Endothelial cell of umbilical vein (primary cell): Measurements from ENCODE around the gene RGP1. TPM values are rescaled to one million over a fixed set of nuclear protein-coding genes. Genes with fewer than 3 reads are reported as not detected.
A peak's percentile ranks its signal among the peaks of the same experiment; 100 is the strongest.

ENCODE experiments used
- BruUV-seq: library from RNA; stranded (reverse); fragments of 400-500 nt; replicated peaks from 2 replicates; lab custom pipeline; 2021; lab: Mats Ljungman, UMichigan
- CTCF ChIA-PET: fragments of 300-600, 350-600 bp; sonication (Branson Sonifier 250); formaldehyde crosslinking; loops from one replicate; lab custom pipeline; 2021; ENCODE audit warnings: antibody characterized with exemption, inconsistent platforms; lab: Charles Lee
- POLR2A ChIA-PET: fragments of 300-600, 350-600 bp; sonication (Branson Sonifier 250); formaldehyde crosslinking; loops from one replicate; lab custom pipeline; 2021; ENCODE audit warnings: antibody characterized with exemption, inconsistent platforms; lab: Charles Lee
- DNase-seq: peaks from one replicate; pipeline ENCODE4 v3.0.0-alpha.2; 2011; ENCODE audit warnings: low read depth, low spot score
- FAIRE-seq: peaks from 2 replicates; lab custom pipeline; 2011; peaks lifted over from hg19 to GRCh38; lab: Jason Lieb, UNC
- H2AFZ ChIP-seq: 2 replicates; pipeline ENCODE4 v1.6.0; 2012; ENCODE audit warnings: low read depth, low read length, control low read depth, inconsistent platforms
- H3K27ac ChIP-seq: 2 replicates; pipeline ENCODE4 v1.5.1; 2011; ENCODE audit warnings: low read depth, mild to moderate bottlenecking, control low read depth, low read length, moderate library complexity; ENCODE audit not compliant: insufficient read depth
- H3K27me3 ChIP-seq, 2 experiments: 2 replicates each; pipeline versions ENCODE4 v1.6.0 to v1.6.1; 2011; ENCODE audit warnings: low read length in 2 of 2, mixed read lengths in 1 of 2; ENCODE audit not compliant: control insufficient read depth in 2 of 2, insufficient read depth in 2 of 2
- H3K36me3 ChIP-seq, 2 experiments: 2 replicates in 1 of 2; 3 replicates in 1 of 2; pipeline ENCODE4 v1.5.1; 2011; ENCODE audit warnings: low read length in 2 of 2, mild to moderate bottlenecking in 1 of 2, moderate library complexity in 1 of 2; ENCODE audit not compliant: control insufficient read depth in 2 of 2, insufficient read depth in 2 of 2; ENCODE audit errors: extremely low read depth in 1 of 2
- H3K4me1 ChIP-seq: 3 replicates; pipeline ENCODE4 v1.5.1; 2011; ENCODE audit warnings: mild to moderate bottlenecking, low read length; ENCODE audit not compliant: control insufficient read depth, insufficient read depth; ENCODE audit errors: extremely low read depth
- H3K4me2 ChIP-seq: 2 replicates; pipeline ENCODE4 v1.6.1; 2011; ENCODE audit warnings: low read length, control low read depth, mixed read lengths; ENCODE audit not compliant: insufficient read depth
- H3K4me3 ChIP-seq, 3 experiments: fragments of 200-600 bp in 1 of 3; sonication (generic), shearing (Covaris generic) in 1 of 3; replicated peaks in 1 of 3; 2 replicates each; pipeline ENCODE4 v1.5.1; 2011 to 2016; ENCODE audit warnings: control low read depth in 3 of 3, low read length in 3 of 3, mild to moderate bottlenecking in 2 of 3, inconsistent platforms in 1 of 3, low read depth in 1 of 3, moderate library complexity in 1 of 3; ENCODE audit not compliant: insufficient read depth in 1 of 3
- H3K79me2 ChIP-seq: 2 replicates; pipeline ENCODE4 v1.6.0; 2012; ENCODE audit warnings: low read length, inconsistent platforms; ENCODE audit not compliant: control insufficient read depth, insufficient read depth
- H3K9ac ChIP-seq: replicated peaks from 2 replicates; pipeline ENCODE3; 2011; ENCODE audit warnings: low read length, control low read depth; ENCODE audit not compliant: insufficient read depth; ENCODE audit errors: extremely low read depth
- H3K9me1 ChIP-seq: replicated peaks from 3 replicates; pipeline ENCODE4 v1.6.0; 2011; ENCODE audit warnings: mild to moderate bottlenecking, low read length; ENCODE audit not compliant: control insufficient read depth, insufficient read depth; ENCODE audit errors: extremely low read depth
- H3K9me3 ChIP-seq: replicated peaks from 2 replicates; pipeline ENCODE4 v1.5.1; 2012; ENCODE audit warnings: low read length, inconsistent platforms; ENCODE audit not compliant: control insufficient read depth, insufficient read depth
- H4K20me1 ChIP-seq: replicated peaks from 2 replicates; pipeline ENCODE3; 2011; ENCODE audit warnings: mild to moderate bottlenecking, low read length; ENCODE audit not compliant: control insufficient read depth, insufficient read depth; ENCODE audit errors: extremely low read depth
- CTCF ChIP-seq, 2 donors: IDR thresholded peaks; 1 replicate in 1 of 2; 2 replicates in 1 of 2; pipeline ENCODE4 v1.5.1; 2011; ENCODE audit warnings: low read length in 2 of 2, mild to moderate bottlenecking in 2 of 2, moderate library complexity in 2 of 2, control low read depth in 1 of 2, inconsistent platforms in 1 of 2, low read depth in 1 of 2; ENCODE audit not compliant: insufficient read depth in 1 of 2; ENCODE audit errors: extremely low read depth in 1 of 2
- EZH2 ChIP-seq: IDR thresholded peaks from 2 replicates; pipeline ENCODE4 v1.6.1; 2012; ENCODE audit warnings: borderline replicate concordance, low read depth, mild to moderate bottlenecking, moderate library complexity, low read length, inconsistent platforms; ENCODE audit not compliant: severe bottlenecking
- FOS ChIP-seq: IDR thresholded peaks from 2 replicates; pipeline ENCODE4 v1.6.1; 2011; ENCODE audit warnings: mild to moderate bottlenecking, low read length, moderate library complexity, borderline replicate concordance; ENCODE audit not compliant: insufficient read depth
- GATA2 ChIP-seq: IDR thresholded peaks from 2 replicates; pipeline ENCODE4 v1.7.0; 2011; ENCODE audit warnings: low read depth, mild to moderate bottlenecking, moderate library complexity, mixed read lengths, low read length; ENCODE audit not compliant: insufficient read length, insufficient read depth
- JUN ChIP-seq: IDR thresholded peaks from 2 replicates; pipeline ENCODE4 v1.6.1; 2011; ENCODE audit warnings: borderline replicate concordance, low read depth; ENCODE audit not compliant: insufficient read length, insufficient read depth
- MYC ChIP-seq: IDR thresholded peaks from one replicate; pipeline ENCODE4 v1.6.1; 2011; ENCODE audit warnings: mild to moderate bottlenecking, low read depth, low read length
- POLR2A ChIP-seq: IDR thresholded peaks from 2 replicates; pipeline ENCODE4 v1.6.1; 2012; ENCODE audit warnings: low read depth, mild to moderate bottlenecking, control low read depth, low read length
- POLR2AphosphoS5 ChIP-seq: IDR thresholded peaks from 2 replicates; pipeline ENCODE4 v1.6.1; 2012; ENCODE audit warnings: low read depth, mild to moderate bottlenecking, control low read depth, low read length, moderate library complexity; ENCODE audit not compliant: insufficient read depth
- dilution Hi-C: fragments of 300-500 bp; cut with MboI; formaldehyde crosslinking; loops from one replicate; pipeline ENCODE4 v1.15.0; 2019; ENCODE audit warnings: low sequenced_read_pairs; ENCODE audit not compliant: extremely low pct_ligation_motif_present
- intact Hi-C: fragments of 100-400 bp; cut with micrococcal nuclease; formaldehyde crosslinking; loops from one replicate; pipeline ENCODE4 v1.10.0; 2022
- polyA plus RNA-seq, 4 experiments: library from polyadenylated mRNA; depleted of rRNA in 3 of 4; stranded (reverse) in 3 of 4; unstranded in 1 of 4; fragments of >200 nt; gene quantifications; 2 replicates each; pipeline versions ENCODE4 v1.2.1 to v1.2.3, GENCODE V29; 2011 to 2012; ENCODE audit warnings: missing spikeins in 1 of 4
- total RNA-seq: library from RNA; stranded (reverse); gene quantifications from 2 replicates; pipeline ENCODE4 v1.2.3, GENCODE V29; 2021
- TF ChIP-seq, protein P1 (sequence below): IDR thresholded peaks from 2 replicates; pipeline ENCODE4 v1.6.1; 2011; ENCODE audit not compliant: insufficient read depth, insufficient read length

The RGP1 gene
- total and polyA plus RNA-seq, 2 donors (not counting 3 experiments of a cell fraction or from before 2014, with no cell fraction given) = 15.0 to 29.0 TPM

DNA sequence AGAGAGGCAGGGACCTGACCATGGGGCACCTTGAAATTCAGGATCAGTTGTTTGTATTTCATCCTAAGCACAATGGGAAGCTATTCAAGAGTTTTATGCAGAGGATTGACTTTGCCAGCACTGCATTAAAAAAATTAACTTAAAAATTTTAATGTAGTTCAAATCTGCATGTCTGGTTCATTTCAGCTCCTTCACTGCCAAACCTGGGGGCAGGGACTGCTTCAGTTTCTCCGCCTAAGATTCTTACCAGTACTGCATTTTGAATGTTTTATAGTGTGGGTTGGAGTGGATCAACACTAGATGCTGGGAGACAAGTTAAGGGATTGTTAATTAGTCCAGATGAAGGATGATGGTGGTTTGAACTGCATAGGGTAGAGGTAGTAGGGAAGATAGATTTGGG is 20.7 kb downstream of the RGP1 start:
- H3K9me1 ChIP-seq = no peaks in the 10 kb centered on the region
- no peak for FAIRE-seq

DNA sequence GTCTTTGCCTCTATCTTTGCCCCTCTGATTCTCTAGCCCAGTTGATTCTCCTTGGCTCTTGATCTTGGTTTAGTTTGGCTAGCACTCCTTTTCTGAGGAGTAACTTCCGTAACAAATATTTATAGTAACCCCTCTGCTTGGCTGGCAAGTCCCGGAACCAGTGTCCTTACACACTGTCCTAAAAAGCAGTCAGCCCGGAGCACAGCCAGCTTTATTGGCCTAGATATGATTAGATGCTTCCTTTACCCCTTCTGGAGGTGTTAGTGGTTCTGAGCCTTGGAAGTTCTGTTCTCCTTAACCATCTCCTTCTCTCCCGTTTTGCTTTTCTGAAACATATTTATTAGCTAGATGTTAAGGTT is 22.0 kb downstream of the RGP1 start:
- Histone ChIP-seq H3K9me3 (no peaks in the 10 kb centered on the region), H3K27ac (peak overlapping the region; percentile 43), H3K9me1 (no peaks in the 10 kb centered on the region), H3K79me2 (no peaks in the 10 kb centered on the region), H3K4me2 (peak overlapping the region; percentile 78), H4K20me1 (no peaks in the 10 kb centered on the region), H2AFZ (peak overlapping the region; percentile 60), H3K9ac (peak overlapping the region; percentile 41), H3K27me3 (no peaks in the 10 kb centered on the region), H3K36me3 (no peaks in the 10 kb centered on the region), H3K4me1 (peaks cover 34% of the 10 kb centered on the region), H3K4me3 (peak overlapping the region in 1 of 3 experiments; percentile 3)
- ChIA-PET POLR2A (interaction anchor here (0.7 to 2.0 kb wide), 2 partner anchors 11 to 40 kb away, joined by 3 to 4 read pairs; no protein-coding TSS in a partner anchor), CTCF (interaction anchor here (1.1 to 4.2 kb wide), 9 partner anchors 9 to 111 kb away, joined by 3 to 21 read pairs (median 7); partner anchors contain the start of genes GBA2, MSMP and RGP1)
- DNase-seq (peak; percentile 38), FAIRE-seq (peak; percentile 69)
- intact Hi-C loops = loop anchor here (1.0 to 2.0 kb wide), 2 partner anchors 11 to 14 kb away; no protein-coding TSS in a partner anchor
- no peak for TF ChIP-seq POLR2A
- TF ChIP-seq, protein P1, sequence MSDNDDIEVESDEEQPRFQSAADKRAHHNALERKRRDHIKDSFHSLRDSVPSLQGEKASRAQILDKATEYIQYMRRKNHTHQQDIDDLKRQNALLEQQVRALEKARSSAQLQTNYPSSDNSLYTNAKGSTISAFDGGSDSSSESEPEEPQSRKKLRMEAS = no peak
- no peak for TF ChIP-seq CTCF (IDR thresholded peaks at IDR 0.05; ENCODE audit: extremely low read depth in 1 of 2, insufficient read depth in 1 of 2, low read depth in 1 of 2, low read length in 2 of 2)
- no peak for TF ChIP-seq POLR2AphosphoS5
- TF ChIP-seq MYC = no peak
- no peak for TF ChIP-seq EZH2
- TF ChIP-seq FOS = no peak
- TF ChIP-seq JUN = no peak
- TF ChIP-seq GATA2 = no peak
- BruUV-seq = no TSS peak
- dilution Hi-C loops = no loop called here

More for the DNA sequence above, 20.7 kb downstream of the RGP1 start:
- Histone ChIP-seq H3K4me2 (no peak overlapping the region), H3K9me3 (no peaks in the 10 kb centered on the region), H3K9ac (no peak overlapping the region), H3K79me2 (no peaks in the 10 kb centered on the region), H3K27ac (no peak overlapping the region), H3K36me3 (no peaks in the 10 kb centered on the region), H3K4me3 (no peak overlapping the region), H2AFZ (no peak overlapping the region), H3K27me3 (no peaks in the 10 kb centered on the region), H4K20me1 (no peaks in the 10 kb centered on the region), H3K4me1 (peaks cover 22% of the 10 kb centered on the region)
- no TSS peak for BruUV-seq
- ChIA-PET CTCF (interaction anchor here (0.9 to 2.7 kb wide), 4 partner anchors 9 to 20 kb away, joined by 3 to 21 read pairs (median 4); partner anchors contain the start of gene MSMP), POLR2A (no interaction called here)
- intact Hi-C loops = loop anchor here (2.0 kb wide), 1 partner anchor 13 kb away; no protein-coding TSS in a partner anchor
- DNase-seq = no peak
- dilution Hi-C loops = no loop called here
- no peak for TF ChIP-seq GATA2
- no peak for TF ChIP-seq MYC
- TF ChIP-seq FOS = no peak
